NB4 (cell line): ENCODE results near the gene SMC3.

ENCODE experiments used
- POLR2A ChIP-seq: IDR thresholded peaks from 2 replicates; pipeline ENCODE4 v1.6.1; 2011; ENCODE audit warnings: mild to moderate bottlenecking; ENCODE audit not compliant: insufficient read length; ENCODE audit errors: extremely low read depth
- TF ChIP-seq, protein P1 (sequence below): IDR thresholded peaks from one replicate; pipeline ENCODE4 v1.5.1; 2012; ENCODE audit warnings: low read depth, low read length

DNA sequence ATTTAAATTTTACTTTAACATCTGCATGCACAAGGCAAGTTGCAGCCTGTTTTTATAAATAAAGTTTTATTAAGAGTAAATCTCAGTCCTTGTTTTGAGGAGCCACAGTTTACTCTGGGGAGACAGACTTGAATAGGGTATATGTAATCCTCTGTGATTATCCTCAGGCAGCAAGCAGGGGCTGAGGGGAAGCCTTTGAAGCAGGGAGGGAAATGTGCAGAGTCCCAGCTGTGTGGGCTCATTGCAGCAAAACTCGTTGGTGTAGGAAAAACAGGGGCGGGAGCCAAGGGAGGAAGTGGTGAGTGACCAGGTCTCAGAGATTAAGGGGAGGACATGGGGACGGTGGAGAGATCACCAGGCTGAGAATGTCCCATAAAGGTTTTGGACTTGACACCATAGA, 34.3 kb upstream of the SMC3 start:
- no peak for TF ChIP-seq POLR2A
- TF ChIP-seq, protein P1, sequence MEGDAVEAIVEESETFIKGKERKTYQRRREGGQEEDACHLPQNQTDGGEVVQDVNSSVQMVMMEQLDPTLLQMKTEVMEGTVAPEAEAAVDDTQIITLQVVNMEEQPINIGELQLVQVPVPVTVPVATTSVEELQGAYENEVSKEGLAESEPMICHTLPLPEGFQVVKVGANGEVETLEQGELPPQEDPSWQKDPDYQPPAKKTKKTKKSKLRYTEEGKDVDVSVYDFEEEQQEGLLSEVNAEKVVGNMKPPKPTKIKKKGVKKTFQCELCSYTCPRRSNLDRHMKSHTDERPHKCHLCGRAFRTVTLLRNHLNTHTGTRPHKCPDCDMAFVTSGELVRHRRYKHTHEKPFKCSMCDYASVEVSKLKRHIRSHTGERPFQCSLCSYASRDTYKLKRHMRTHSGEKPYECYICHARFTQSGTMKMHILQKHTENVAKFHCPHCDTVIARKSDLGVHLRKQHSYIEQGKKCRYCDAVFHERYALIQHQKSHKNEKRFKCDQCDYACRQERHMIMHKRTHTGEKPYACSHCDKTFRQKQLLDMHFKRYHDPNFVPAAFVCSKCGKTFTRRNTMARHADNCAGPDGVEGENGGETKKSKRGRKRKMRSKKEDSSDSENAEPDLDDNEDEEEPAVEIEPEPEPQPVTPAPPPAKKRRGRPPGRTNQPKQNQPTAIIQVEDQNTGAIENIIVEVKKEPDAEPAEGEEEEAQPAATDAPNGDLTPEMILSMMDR = no peak
